Duodenal mucosa (tissue), 2 donors: ENCODE results near the gene BTAF1.

Experiments used
- H3K27ac ChIP-seq: one replicate; pipeline ENCODE4 v1.7.0; 2013; ENCODE audit warnings: low read depth, low read length
- H3K27me3 ChIP-seq, 2 donors: one replicate each; pipeline ENCODE4 v1.7.0; 2013; ENCODE audit warnings: low read length in 2 of 2, control low read depth in 1 of 2; ENCODE audit not compliant: insufficient read depth in 2 of 2, control insufficient read depth in 1 of 2
- H3K36me3 ChIP-seq, 2 donors: one replicate each; pipeline ENCODE4 v1.7.0; 2013; ENCODE audit warnings: low read length in 2 of 2, control low read depth in 1 of 2; ENCODE audit not compliant: insufficient read depth in 2 of 2, control insufficient read depth in 1 of 2
- H3K4me1 ChIP-seq, 2 donors: one replicate each; pipeline ENCODE4 v1.7.0; 2013; ENCODE audit warnings: low read length in 2 of 2, control low read depth in 1 of 2; ENCODE audit not compliant: insufficient read depth in 2 of 2, control insufficient read depth in 1 of 2
- H3K4me3 ChIP-seq, 2 donors: one replicate each; pipeline ENCODE4 v1.7.0; 2013; ENCODE audit warnings: low read length in 2 of 2, low read depth in 1 of 2
- H3K9ac ChIP-seq, 2 donors: one replicate each; pipeline ENCODE4 v1.7.0; 2013; ENCODE audit warnings: low read length in 2 of 2, low read depth in 1 of 2
- H3K9me3 ChIP-seq, 2 donors: one replicate each; pipeline ENCODE4 v1.7.0; 2013; ENCODE audit warnings: low read length in 2 of 2, control low read depth in 1 of 2; ENCODE audit not compliant: control insufficient read depth in 1 of 2

The BTAF1 gene

GRCh38 chr10:91923371-91924211 is at the start of gene BTAF1:
TSS of gene BTAF1 (plus strand) at chr10:91923770. CDS start at chr10:91924077, 307 bp downstream.
- H3K9ac ChIP-seq, result peak within 1 kb of the TSS; percentile 93
- H3K4me3 ChIP-seq, result peak within 1 kb of the TSS; percentile 97 to 99
- H3K4me1 ChIP-seq, result peaks cover 14 to 20% of the 10 kb centered on the region in 2 donors
- H3K9me3 ChIP-seq, result no peaks in the 10 kb centered on the region
- H3K27me3 ChIP-seq, result no peaks in the 10 kb centered on the region
- H3K27ac ChIP-seq, result peak within 1 kb of the TSS; percentile 95
- H3K36me3 ChIP-seq, result no peaks in the 10 kb centered on the region

- H3K27ac ChIP-seq, result no peak overlapping the region
- H3K4me1 ChIP-seq, result no peaks in the 10 kb centered on the region
- no peaks in the 10 kb centered on the region for H3K9me3 ChIP-seq
- H3K36me3 ChIP-seq, result no peaks in the 10 kb centered on the region
- H3K4me3 ChIP-seq, result no peak overlapping the region
- no peak overlapping the region for H3K9ac ChIP-seq
- no peaks in the 10 kb centered on the region for H3K27me3 ChIP-seq
Measured at GRCh38 chr10:91875156-91875555, 48.4 kb upstream of the BTAF1 start.

GRCh38 chr10:91875779-91876178 is 47.8 kb upstream of the BTAF1 start:
- Histone ChIP-seq H3K27me3 (no peaks in the 10 kb centered on the region), H3K36me3 (no peaks in the 10 kb centered on the region), H3K4me3 (no peak overlapping the region), H3K9ac (no peak overlapping the region), H3K9me3 (no peaks in the 10 kb centered on the region), H3K4me1 (no peaks in the 10 kb centered on the region), H3K27ac (no peak overlapping the region)

- H3K27me3 ChIP-seq, result no peaks in the 10 kb centered on the region
- H3K27ac ChIP-seq, result no peak overlapping the region
Measured at GRCh38 chr10:91879515-91880170, 43.9 kb upstream of the BTAF1 start.

GRCh38 chr10:91880310-91880709 is 43.3 kb upstream of the BTAF1 start:
- Histone ChIP-seq H3K4me1 (peaks cover 8 to 10% of the 10 kb centered on the region in 2 donors), H3K27me3 (no peaks in the 10 kb centered on the region), H3K9me3 (no peaks in the 10 kb centered on the region), H3K4me3 (no peak overlapping the region), H3K27ac (no peak overlapping the region), H3K36me3 (no peaks in the 10 kb centered on the region), H3K9ac (no peak overlapping the region)

More at GRCh38 chr10:91879515-91880170, 43.9 kb upstream of the BTAF1 start:
- no peak overlapping the region for H3K4me3 ChIP-seq
- H3K9me3 ChIP-seq, result no peaks in the 10 kb centered on the region
- peaks cover 8 to 10% of the 10 kb centered on the region in 2 donors for H3K4me1 ChIP-seq
- H3K36me3 ChIP-seq, result no peaks in the 10 kb centered on the region
- no peak overlapping the region for H3K9ac ChIP-seq

- Histone ChIP-seq H3K9ac (peak overlapping the region in 1 of 2 donors; percentile 41), H3K27ac (no peak overlapping the region), H3K4me1 (peaks cover 18 to 19% of the 10 kb centered on the region in 2 donors), H3K36me3 (no peaks in the 10 kb centered on the region), H3K27me3 (peaks cover 12 to 14% of the 10 kb centered on the region in 2 donors), H3K9me3 (no peaks in the 10 kb centered on the region), H3K4me3 (peak overlapping the region; percentile 38 to 55)
Measured at GRCh38 chr10:91883549-91884444, 39.8 kb upstream of the BTAF1 start.

- Histone ChIP-seq H3K4me3 (no peak overlapping the region), H3K27me3 (peaks cover 12 to 14% of the 10 kb centered on the region in 2 donors), H3K9me3 (no peaks in the 10 kb centered on the region), H3K36me3 (no peaks in the 10 kb centered on the region), H3K9ac (no peak overlapping the region), H3K4me1 (peaks cover 18 to 19% of the 10 kb centered on the region in 2 donors), H3K27ac (no peak overlapping the region)
Measured at GRCh38 chr10:91884536-91884935, 39.0 kb upstream of the BTAF1 start.

- Histone ChIP-seq H3K27ac (no peak overlapping the region), H3K9ac (no peak overlapping the region), H3K27me3 (peaks cover 12 to 14% of the 10 kb centered on the region in 2 donors), H3K4me3 (no peak overlapping the region), H3K36me3 (no peaks in the 10 kb centered on the region), H3K4me1 (peaks cover 18 to 19% of the 10 kb centered on the region in 2 donors), H3K9me3 (no peaks in the 10 kb centered on the region)
Measured at GRCh38 chr10:91885362-91886079, 38.0 kb upstream of the BTAF1 start.

- Histone ChIP-seq H3K36me3 (no peaks in the 10 kb centered on the region), H3K27me3 (peaks cover 14 to 15% of the 10 kb centered on the region in 2 donors), H3K4me1 (peaks cover 18 to 19% of the 10 kb centered on the region in 2 donors), H3K9me3 (no peaks in the 10 kb centered on the region), H3K4me3 (peak overlapping the region; percentile 76), H3K27ac (no peak overlapping the region), H3K9ac (peak overlapping the region in 1 of 2 donors; percentile 35)
Measured at GRCh38 chr10:91886954-91887271, 36.7 kb upstream of the BTAF1 start.
